Activated CD4-positive, CD25-positive, alpha-beta regulatory T cell (primary cell): ENCODE data around the gene WNT5A.

Experiments
- DNase-seq, 4 experiments: peaks; one replicate each; lab custom pipeline; 2025; lab: John Stamatoyannopoulos, UW

The WNT5A gene

GRCh38 chr3:55481744-55482495 is 5.2 kb downstream of the WNT5A start:
- no peak for DNase-seq

GRCh38 chr3:55480911-55481743 is 6.0 kb downstream of the WNT5A start:
- no peak for DNase-seq

GRCh38 chr3:55477306-55478303 is 9.5 kb downstream of the WNT5A start:
- no peak for DNase-seq

- no peak for DNase-seq
Observed at GRCh38 chr3:55476515-55476914, 10.6 kb downstream of the WNT5A start.

- no peak for DNase-seq
Observed at GRCh38 chr3:55474213-55474632, 12.9 kb downstream of the WNT5A start.

- no peak for DNase-seq
Observed at GRCh38 chr3:55473788-55474187, 13.3 kb downstream of the WNT5A start.

GRCh38 chr3:55471522-55472280 is 15.4 kb downstream of the WNT5A start:
- no peak for DNase-seq

GRCh38 chr3:55471084-55471483 is 16.0 kb downstream of the WNT5A start:
- DNase-seq, result no peak

GRCh38 chr3:55469957-55470526 is 17.1 kb downstream of the WNT5A start:
- no peak for DNase-seq

GRCh38 chr3:55468251-55468650 is 18.9 kb downstream of the WNT5A start:
- DNase-seq, result no peak

GRCh38 chr3:55467099-55467498 is 20.0 kb downstream of the WNT5A start:
- DNase-seq, result no peak

- DNase-seq, result no peak
Observed at GRCh38 chr3:55466526-55466925, 20.6 kb downstream of the WNT5A start.

GRCh38 chr3:55461896-55462295 is 25.2 kb downstream of the WNT5A start:
- DNase-seq, result no peak

GRCh38 chr3:55459838-55460237 is 27.3 kb downstream of the WNT5A start:
- DNase-seq, result no peak

GRCh38 chr3:55458181-55458790 is 28.8 kb downstream of the WNT5A start:
- DNase-seq, result no peak

- no peak for DNase-seq
Observed at GRCh38 chr3:55455915-55456314, 31.2 kb downstream of the WNT5A start.

GRCh38 chr3:55454611-55455010 is 32.5 kb downstream of the WNT5A start:
- DNase-seq, result no peak

GRCh38 chr3:55453886-55454496 is 33.1 kb downstream of the WNT5A start:
- no peak for DNase-seq

GRCh38 chr3:55452886-55453285 is 34.2 kb downstream of the WNT5A start:
- DNase-seq, result no peak

GRCh38 chr3:55449527-55449926 is 37.6 kb downstream of the WNT5A start:
- no peak for DNase-seq
